ENCODE results near the gene MDFI.
A peak's percentile ranks its signal among the peaks of the same experiment; 100 is the strongest.

The MDFI gene, protein sequence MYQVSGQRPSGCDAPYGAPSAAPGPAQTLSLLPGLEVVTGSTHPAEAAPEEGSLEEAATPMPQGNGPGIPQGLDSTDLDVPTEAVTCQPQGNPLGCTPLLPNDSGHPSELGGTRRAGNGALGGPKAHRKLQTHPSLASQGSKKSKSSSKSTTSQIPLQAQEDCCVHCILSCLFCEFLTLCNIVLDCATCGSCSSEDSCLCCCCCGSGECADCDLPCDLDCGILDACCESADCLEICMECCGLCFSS

DNA sequence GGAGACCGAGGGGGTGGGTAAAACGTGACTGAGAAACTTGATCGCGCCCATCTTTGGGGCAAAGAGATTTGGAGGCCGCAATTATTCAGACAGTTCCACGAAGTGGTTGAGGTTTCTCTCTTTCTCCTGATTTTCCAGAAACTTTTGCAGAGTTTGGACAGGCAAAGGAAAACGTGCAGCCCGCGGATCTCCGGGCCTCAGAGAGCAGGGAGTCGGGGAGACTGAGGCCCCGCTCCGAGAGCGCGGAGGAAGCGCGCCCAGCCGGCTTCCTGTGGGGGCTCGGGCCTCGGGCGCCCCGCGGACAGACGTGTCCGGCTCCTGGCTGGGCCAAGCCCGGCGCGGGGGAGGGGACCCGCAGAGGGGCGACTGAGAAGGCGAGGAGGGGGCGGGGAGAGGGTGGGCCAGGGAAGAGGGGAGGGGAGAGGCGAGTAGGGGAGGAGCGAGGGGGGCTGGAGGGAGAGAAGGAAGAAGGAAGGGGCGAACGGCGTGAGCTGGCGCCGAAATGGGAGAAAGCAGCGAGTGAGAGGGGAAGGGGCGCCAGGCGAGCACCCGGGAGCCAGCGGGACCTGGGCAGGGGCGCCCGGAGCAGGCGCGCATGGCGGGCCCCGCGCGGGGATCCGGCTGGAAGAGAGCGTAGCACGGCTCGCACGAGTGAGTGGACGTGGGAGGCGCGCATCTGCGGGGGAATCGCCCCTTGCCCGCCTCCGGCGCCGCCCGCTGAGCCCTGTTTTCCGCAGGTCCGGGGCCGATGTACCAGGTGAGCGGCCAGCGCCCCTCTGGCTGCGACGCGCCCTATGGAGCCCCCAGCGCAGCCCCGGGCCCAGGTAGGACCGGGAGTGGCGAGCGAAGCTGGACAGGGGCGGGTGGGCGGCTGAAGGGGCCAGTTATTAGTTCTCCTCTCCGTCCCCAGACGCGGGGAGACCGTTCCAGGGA, at the start of gene MDFI:
MDFI (plus strand) TSS at position 467 of the 933 bp plus-strand sequence; CDS start at position 749, 282 bp downstream.
- DNase-seq, result no peak

DNA sequence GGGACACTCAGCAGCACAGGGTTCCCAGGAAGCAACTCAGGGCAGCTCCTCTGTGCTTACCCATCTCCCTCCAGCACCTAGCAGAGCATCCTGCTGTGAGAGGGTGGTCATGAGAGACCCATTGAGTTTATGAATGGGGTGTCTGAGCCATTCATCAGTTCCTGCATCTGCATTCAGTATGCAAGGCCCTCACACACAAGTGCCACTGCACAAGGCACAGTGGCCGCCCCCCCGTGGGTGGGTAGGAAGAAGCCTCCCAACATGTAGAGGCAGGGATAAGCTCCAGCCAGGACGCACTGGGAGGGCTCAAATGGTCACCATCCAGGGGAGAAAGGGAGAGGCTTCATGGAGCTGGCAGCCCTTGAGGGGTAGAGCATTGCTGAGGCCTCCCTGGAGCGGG, 49.0 kb upstream of the MDFI start:
- DNase-seq, result no peak

DNA sequence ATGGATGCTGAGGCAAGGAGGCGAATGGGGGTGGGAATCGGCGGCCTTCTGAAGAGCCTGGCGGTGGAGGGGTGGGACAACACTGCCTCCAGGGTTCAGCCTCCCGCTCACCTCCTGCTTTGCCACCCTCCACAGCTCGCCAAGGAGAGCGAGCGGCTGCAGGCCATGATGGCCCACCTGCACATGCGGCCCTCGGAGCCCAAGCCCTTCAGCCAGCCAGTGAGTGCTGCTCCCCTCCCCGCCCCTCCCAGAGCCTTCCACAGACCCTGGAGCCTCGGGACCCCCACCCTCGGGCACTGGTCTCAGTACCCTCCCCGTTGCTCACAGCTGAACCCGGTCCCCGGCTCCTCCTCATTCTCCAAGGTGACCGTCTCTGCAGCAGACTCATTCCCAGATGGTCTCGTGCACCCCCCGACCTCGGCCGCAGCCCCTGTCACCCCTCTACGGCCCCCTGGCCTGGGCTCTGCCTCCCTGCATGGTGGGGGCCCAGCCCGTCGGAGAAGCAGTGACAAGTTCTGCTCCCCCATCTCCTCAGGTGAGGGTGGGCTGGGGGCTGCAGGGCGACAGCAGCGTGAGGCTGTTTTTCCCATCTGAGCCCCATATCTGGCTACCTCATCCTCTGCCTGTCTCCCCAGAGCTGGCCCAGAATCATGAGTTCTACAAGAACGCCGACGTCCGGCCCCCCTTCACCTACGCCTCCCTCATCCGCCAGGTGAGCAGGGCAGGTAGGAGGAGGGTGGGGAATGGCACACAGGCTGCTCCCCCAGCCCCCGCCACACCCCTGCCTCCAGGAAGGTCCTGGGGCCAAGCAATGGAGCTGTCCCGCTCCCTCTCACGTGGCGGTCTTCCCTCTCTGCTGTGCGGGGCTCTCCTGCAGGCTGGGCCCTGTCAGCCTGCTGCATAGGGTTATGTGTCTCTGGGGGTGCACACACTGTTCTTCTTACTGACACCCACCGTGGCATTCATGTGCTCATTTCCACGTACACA, 48.3 kb upstream of the MDFI start:
- no peak for DNase-seq

DNA sequence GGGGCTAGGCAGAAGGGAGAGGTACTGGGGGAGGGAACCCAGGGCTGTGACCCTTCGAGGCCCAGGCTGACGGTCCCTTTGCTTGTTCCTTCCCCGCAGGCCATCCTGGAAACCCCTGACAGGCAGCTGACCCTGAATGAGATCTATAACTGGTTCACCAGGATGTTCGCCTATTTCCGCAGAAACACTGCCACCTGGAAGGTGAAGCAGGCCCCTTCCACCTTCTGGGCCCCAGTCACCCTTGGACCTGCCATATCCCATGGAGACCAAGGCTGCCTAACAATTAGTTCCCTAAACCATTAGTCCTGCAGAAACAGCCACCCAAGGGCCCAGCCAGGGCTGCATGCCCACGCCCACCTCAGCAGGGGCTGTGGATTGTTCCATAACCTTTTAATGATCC, 47.1 kb upstream of the MDFI start:
- DNase-seq, result no peak

DNA sequence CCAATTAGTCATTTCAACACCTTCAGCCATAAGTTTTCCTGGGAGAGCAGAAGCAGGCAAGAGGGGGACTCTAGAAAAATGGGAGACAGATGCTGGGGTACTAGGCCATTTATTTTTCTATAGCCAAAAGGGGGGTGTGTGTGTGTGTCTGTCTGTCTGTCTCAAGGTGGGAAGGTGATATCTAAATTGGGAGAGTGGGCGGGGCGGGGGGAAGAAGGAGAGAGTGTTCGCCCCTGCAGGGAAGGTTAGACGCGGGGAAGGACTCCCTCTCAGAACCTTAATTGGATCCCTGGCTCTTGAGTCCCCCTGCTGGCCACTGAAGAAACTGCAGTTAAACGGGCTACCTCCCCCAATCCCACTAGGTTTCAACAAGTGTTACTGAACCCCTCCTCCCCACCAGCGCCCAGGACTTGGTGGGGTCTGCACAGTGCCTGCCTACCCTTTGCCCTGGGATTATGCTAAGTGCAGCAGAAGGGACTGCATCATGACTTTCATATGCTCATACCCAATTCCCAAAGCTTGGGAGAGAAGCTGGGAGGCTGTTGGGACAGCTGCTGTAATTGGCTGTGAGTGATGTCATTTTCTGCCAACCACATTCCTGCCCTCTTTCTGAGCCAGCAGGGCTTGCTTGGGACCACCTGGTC, 46.3 kb upstream of the MDFI start:
- peak; percentile 58 for DNase-seq

DNA sequence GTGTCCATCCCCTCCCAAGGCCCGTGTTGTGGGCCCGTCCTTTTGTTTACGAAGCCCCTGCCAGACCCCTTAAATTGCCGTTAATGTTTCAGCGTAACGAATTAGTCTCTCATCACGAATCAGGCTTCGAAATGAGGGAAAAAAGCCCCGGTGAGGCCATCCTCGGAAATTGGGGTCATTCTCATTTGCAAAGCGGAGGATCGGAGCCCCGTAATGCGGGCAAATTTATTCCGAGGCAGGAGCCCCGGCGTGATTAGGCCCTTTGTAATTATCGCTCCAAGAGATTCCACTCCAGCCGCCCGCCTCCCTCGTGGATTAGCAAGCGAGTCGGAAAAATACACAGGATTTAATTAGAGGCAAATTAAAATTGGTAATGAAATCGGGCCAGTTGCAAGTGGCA, 44.9 kb upstream of the MDFI start:
- DNase-seq, result no peak

DNA sequence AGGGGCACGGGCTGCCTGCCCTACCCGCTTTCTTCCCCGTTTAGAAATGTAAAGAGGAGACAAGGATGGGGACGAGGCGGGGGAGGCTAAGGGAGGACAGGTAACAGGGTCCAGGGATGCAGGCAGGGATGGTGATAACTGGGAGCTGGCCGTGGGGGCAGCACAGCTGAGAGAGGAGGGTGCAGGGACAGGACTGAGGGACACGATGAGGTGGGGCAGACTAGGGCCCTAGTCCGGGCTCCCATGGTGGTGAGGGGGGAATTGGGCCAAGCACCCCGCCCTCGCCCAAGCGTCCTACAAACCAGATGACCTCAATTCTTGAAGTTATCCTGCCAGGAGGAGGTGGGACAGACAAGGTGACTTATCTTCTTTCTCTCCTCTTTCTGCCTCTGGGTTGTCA, 44.4 kb upstream of the MDFI start:
- no peak for DNase-seq

DNA sequence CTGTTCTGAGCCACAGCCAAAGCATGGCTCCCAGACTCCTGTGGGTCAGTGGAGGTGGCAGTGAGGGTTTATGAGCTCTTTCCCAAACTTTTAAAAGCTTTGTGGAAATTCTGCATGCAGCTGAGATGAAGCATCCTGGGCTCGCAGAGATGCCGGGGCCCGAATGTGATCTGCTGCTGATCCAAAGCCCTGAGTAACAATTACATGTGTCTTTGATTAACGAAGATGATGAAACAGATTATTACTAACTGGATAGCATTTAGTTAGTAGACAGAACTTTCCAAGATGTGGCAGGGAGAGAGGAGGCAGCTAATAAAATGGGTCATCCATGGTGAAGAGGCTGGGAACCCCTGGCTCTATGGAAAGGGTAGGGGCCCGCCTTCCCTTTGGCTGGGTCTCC, 43.9 kb upstream of the MDFI start:
- no peak for DNase-seq

DNA sequence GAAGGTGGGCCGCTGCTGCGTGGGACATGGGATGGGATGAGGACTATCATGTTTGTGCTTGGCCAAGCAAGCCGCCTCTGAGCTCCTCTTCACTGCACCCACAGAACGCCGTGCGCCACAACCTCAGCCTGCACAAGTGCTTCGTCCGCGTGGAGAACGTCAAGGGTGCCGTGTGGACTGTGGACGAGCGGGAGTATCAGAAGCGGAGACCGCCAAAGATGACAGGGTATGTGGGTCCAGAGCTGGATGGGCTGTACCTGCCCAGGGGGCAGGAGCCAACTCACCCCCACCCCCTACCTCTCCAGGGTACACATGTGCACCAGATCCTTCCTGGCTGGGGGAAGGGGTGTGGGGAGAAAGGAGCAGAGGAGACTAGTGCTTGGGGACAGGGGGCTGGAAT, 43.5 kb upstream of the MDFI start:
- no peak for DNase-seq

DNA sequence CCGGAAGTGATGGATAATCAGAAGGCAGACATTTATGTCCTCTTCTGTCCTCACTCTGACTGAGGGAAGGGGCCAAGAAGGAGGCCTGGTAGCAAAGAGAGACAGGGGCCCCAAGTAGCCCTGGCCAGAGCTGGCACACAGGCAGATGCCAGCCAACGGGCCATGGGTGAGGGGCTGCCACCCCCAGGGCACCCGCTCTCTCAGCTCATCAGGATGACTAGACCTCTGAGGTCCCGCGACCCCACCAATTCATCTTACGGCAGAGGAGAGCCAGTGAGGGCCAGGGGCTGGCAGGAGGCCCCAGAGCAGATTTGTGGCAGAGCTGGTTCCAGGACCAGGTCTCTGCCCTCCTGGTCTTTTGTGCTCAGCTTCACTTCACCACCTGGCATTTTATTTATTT, 43.1 kb upstream of the MDFI start:
- DNase-seq, result no peak

DNA sequence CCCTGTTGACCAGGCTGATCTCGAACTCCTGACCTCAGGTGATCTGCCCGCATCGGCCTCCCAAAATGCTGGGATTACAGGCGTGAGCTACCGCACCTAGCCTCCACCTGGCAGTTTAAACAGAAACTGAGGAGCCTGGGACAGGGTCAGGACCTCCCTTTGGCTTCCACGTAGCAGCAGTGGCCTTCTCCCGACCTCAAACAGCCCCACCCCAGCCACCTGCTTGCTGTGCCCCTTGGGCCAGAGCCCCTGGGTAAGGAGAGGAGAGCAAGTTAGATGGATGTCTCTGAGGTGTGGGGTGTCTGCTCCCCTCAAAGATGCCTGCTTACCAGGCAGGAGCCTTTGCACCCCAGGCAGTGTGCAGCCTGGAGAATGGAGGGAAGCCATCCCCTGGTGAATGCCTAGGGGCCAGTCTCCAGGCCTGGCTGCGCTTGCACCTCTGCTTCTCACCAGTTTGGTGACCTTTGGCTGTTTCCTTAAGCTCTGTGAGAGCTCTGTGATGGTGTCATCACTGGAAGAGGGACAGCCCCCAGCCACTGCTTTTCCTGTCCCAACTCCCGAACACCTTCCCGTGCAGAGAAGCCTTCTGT, 42.1 kb upstream of the MDFI start:
- no peak for DNase-seq

DNA sequence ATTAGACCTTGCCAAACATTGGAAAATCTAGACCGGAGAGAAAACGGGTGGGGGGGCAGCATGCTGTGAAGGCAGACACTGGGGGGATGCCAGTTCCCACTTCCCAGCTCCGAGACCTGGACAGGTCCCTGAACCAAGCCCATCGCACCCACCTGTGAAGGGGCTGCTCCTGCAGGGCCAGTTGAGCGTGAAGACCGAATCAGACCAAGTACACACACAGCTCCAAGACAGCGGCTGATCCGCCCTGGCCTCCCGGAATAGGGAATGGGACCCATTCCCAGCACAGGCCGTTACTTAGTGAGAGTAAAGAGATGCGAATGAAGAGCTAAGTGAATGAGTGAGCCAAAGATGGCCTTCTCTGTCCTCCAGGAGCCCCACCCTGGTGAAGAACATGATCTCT, 41.5 kb upstream of the MDFI start:
- DNase-seq, result no peak

DNA sequence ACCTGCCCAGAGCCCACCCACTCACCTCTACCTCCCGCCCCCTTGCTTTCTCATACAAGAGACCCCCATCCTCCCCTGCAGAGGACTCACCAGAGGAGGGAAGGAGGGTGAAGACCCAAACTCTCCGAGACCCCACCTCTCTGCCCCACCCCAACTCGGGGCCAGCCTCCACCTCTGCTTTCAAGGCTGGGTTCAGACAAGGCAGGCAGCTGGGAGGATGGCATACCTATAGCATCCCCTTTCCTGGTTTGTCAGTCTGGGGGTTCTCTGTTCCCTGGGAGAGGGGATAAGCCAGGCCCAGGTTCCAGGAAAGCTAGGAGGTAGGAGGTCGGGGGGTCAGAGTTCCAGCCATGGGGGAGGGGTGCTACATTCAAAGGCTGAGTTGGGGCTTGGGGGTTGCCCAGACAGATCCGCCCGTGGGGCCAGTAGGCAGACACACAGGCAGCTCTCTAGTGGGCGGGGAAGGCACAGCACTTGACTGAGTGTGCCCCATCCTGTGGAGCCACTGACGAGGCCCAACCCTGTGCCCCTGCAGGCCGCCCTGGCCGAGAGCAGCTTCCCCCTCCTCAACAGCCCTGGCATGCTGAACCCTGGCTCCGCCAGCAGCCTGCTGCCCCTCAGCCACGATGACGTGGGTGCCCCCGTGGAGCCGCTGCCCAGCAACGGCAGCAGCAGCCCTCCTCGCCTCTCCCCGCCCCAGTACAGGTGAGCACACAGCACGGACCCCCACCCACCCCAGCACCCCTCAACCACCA, 40.8 kb upstream of the MDFI start:
- no peak for DNase-seq

DNA sequence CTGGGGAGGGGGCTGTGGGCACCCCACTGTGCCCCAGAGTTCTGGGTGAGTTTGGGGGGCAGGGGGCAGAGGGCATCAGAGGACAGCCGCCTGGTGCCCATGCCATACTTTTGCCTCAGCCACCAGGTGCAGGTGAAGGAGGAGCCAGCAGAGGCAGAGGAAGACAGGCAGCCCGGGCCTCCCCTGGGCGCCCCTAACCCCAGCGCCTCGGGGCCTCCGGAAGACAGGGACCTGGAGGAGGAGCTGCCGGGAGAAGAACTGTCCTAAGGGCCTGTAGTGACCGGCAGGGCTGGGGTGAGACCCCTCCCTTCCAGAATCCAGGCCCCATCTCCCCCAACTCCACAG, 39.6 kb upstream of the MDFI start:
- no peak for DNase-seq

DNA sequence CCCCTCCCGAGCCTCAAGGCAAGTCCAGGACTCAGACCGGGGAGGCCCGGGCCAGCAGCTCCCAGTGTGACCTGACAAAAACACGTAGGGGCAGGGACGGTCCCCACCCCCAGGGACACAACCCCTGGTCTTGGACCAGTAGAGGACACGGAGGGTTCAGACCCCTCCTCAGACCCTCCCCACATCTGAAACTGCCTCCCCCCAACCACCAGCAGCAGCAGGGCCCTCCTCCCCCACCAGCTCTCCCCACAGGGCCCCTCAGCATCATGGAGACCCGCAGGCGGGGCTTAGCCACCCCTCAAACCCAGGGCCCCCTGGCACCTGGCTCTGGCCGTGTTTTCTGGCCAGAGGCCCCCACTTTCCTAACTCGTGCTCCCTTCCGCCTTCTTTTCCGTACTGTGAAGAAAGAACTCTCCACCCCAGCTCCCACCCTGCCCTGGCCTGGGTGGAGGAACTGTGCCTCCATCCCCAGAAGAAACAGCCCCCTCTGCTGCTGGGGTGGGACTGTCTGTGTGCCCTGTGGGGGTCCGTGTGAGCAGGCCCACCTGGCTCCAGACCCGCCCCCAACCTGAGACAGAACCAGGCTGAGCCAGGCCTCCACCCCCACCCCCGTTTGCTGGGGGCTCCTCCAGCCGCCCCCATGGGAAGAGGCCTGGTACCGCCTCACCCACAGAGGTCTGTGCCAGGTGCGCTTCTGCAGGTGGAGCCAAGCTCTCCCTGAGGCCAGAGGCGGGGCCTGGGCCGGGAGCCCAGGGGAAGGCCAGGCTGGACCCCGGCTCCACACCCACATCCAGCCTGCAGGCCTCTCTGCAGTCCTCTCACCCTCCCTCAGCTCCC, 39.0 kb upstream of the MDFI start:
- no peak for DNase-seq

DNA sequence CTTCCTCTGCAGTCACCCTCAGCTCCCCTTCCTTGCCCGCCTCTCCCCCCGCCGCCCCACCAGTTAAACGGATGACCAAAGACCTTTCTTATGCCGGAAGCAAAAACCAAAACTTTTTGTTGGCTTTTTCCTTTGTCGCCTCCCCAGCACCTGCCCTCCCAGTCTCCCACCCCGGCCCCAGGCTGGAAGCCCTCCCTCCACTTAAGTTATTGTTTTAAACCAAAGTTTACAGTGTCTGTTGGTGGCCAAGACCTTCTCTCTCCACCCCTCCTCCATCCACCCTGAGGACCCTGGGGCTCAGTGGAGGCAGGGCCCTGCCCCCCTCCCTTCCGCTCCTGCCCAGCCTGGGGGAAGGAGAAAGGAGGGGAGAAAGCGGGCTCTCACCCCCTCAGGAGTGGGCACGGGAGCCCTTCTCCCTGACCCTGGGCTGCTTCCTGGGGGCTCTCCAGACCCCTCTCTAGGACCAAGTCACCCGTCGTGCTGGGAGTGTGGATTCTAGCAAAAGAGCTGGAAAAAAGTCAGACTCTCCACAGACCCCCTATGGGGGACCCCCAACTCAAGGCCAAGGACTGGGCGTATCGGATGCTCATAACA, 38.3 kb upstream of the MDFI start:
- DNase-seq, result no peak

DNA sequence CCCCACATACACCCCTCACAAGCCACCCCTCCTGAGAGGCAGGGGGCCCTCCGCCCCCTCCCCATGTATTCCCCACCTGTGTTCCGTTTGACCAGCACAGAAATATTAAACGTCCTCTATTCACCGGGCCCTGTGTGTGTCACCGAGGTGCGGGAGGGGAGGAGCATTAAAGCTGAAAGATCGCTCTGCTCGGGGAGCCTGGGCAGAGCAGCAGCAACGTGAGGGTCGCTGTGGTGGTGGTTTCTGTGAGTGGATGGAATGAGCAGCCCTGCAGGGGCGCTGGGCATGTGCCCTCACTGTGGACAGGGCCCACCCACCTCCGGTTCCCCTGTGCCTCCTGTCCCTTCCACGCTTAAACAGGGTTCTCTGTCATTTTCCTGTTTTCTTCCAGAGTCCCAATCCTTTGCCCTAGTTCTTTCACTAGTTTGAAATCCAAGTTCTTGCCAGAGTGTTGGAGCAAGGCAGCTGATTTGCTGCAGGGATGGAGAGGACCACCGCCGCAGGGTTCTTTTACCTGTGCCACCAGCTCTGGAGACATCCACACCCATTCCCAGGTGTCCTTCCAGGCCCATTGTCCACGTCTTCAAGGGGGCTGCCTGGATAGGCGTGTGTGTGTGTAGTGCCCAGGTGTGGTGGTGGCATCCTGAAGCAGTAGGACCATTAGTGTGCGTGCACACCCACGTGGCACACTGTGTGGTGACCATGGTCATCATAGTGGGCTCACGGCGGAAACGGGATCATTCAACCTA, 37.6 kb upstream of the MDFI start:
- no peak for DNase-seq

DNA sequence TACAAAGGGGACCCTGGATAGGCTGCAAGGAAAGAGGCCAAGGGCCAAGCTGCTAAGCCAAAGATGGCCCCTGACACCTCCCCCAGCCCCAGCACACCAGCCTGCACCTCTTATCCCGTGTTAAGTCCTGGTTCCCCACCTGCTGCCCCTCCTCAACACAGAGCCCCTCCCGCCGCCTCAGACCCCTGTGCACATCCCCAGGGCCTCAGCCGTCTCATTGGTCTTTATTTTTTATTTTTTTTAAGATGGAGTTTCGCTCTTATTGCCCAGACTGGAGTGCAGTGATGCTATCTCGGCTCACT, 37.1 kb upstream of the MDFI start:
- no peak for DNase-seq

DNA sequence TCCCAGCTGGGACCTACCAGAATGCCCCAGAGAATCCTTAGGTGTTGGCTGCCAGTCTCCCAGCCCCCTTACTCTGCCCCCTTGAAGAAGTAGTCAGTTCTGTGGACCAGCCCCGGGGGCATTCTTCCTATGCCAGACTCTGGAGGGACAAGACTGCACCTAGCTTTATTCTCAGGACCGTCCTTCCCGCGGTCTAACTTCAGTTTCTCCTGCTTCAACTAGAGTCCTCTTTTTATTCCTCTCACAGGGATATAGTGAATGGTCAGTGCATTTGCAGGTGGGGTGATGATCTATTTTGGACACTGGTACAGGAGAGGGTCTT, 35.9 kb upstream of the MDFI start:
- no peak for DNase-seq

Data from NCI-H1436 (cell line).